Left ventricle myocardium superior (tissue), 1 donor: Measurements from ENCODE around the gene SPINT2. TPM values are rescaled to one million over a fixed set of nuclear protein-coding genes. Genes with fewer than 3 reads are reported as not detected.
"Not testable (repeated sequence)": the region's sequence is repeated elsewhere in the genome, so short reads cannot be mapped to it uniquely, and the experiment has no call there.

Source experiments
- ATAC-seq: fragments of 200-7000 bp; cut with Tn5 transposase; one replicate; pipeline ENCODE4 v1.9.1; 2020; ENCODE audit warnings: mild to moderate bottlenecking, moderate library complexity
- DNase-seq: peaks from one replicate; pipeline ENCODE4 v3.0.0-alpha.2; 2020
- intact Hi-C: fragments of 100-400 bp; cut with micrococcal nuclease; formaldehyde crosslinking; loops from one replicate; pipeline ENCODE4 v1.11.0; 2022
- total RNA-seq: library from RNA; stranded (reverse); fragmentation: NEBNext Ultra II Directional; extraction: Animal tissue kit (Norgen Biotek cat#: 25700); gene quantifications from one replicate; pipeline ENCODE4 v1.2.1, GENCODE V29; 2021
- donor health status: DM: no; HTN: yes; CAD: no; lungs with severe emphysema.

SPINT2 gene
- total RNA-seq, 1 donor from 2014 or later: 9.9 TPM

DNA sequence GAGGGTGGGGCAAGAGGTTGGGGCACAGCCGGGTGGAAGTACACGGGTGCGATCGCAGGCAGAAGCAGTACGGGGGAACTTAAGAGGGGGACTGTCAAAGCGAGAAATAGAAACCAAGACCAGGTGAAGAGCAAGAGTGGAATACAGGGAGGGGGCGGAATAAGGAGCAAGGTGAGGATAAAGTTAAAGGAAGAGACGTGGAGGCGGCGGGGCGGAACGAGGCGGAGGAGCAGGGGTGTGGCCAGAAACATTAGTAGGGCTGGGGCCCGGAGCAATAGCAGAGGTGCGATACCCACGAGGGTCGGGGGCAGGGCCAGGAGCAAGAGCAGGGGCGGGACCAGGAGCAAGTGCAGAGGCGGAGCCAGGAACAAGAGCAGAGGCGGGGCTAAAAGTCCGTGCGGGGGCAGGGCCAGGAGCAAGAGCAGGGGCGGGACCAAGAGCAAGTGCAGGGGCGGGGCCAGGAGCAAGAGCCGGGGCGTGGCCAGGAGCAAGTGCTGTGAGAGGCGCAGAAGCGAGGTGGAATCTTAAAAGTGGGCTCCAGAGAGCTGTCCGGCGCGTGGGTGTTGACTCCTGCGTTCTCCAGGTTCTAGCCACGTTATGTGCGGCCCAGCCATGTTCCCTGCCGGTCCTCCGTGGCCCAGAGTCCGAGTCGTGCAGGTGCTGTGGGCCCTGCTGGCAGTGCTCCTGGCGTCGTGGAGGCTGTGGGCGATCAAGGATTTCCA lies 72.4 kb downstream of the SPINT2 start:
- intact Hi-C loops: no loop called here
- ATAC-seq (peak; percentile 82), DNase-seq (peak; percentile 96)

DNA sequence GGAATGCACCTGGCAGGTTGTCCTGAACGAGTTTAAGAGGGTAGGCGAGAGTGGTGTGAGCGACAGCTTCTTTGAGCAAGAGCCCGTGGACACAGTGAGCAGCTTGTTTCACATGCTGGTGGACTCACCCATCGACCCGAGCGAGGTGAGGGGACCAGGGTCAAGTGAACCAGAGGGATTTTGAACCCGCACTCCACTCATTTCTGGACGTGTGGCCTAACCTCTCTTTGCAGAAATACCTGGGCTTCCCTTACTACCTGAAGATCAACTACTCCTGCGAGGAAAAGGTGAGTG lies 72.9 kb downstream of the SPINT2 start:
- intact Hi-C loops: no loop called here
- ATAC-seq: no peak

DNA sequence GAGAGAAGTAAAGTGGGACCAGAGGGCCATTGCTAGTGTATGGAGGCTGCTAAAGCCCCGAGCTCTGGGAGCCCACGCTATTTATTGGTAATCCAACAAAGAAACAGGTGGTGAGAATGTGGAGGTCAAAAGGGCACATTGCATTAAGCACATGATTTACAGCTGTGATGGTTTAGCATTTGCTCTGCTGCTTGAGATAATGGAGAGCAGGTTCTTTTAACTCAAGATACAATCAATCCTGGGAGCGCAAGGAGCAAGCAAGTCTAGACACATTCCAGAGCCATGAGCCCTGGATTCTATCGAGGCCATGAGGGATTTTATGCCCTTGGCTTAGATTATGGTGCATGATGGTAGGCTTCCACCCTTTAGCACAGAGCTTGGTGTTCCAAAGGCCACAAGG lies 74.6 kb downstream of the SPINT2 start:
- ATAC-seq, intact Hi-C loops, DNase-seq: not testable (repeated sequence)

More for the DNA sequence above, 72.9 kb downstream of the SPINT2 start:
- no peak for DNase-seq

DNA sequence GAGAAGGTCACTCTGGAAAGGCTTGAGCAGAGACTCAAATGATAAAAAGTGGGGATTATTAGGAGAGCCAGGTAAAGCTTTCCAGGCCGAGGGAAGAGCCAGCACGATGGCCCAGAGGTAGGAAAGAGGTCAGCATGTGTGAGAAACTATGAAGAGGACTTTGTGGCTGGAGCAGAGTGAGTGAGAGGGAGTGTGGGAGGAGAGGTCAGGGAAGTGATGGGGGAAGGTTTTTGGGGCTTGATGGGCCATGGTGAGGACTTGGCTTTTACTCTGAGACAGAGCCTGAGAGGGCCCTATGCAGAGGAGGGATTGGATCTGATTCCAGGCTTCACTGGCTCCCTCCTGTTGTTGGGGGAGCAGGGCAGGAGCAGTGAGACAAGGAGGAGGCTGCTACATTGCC lies 76.6 kb downstream of the SPINT2 start:
- DNase-seq (no peak), ATAC-seq (no peak)
- intact Hi-C loops: no loop called here

Other genes with a start within 250 kb of the SPINT2 start
- gene DPF1, start 40.4 kb upstream of the SPINT2 start, total RNA-seq: 0.40 TPM
- gene PPP1R14A, start 8.2 kb upstream of the SPINT2 start, total RNA-seq: 27.6 TPM
- gene C19orf33, start 39.7 kb downstream of the SPINT2 start, total RNA-seq: 1.5 TPM
- 33.8 TPM for gene YIF1B, start 51.4 kb downstream of the SPINT2 start, total RNA-seq
- gene KCNK6, start 55.3 kb downstream of the SPINT2 start, total RNA-seq: 5.5 TPM
- 1.2 TPM for gene CATSPERG, start 71.3 kb downstream of the SPINT2 start, total RNA-seq
- 306 TPM for gene PSMD8, start 110.0 kb downstream of the SPINT2 start, total RNA-seq
- 0.15 TPM for gene GGN, start 123.5 kb downstream of the SPINT2 start, total RNA-seq
- 0.10 TPM for gene SPRED3, start 124.1 kb downstream of the SPINT2 start, total RNA-seq
- gene FAM98C, start 138.5 kb downstream of the SPINT2 start, total RNA-seq: 11.9 TPM
- 1.2 TPM for gene RASGRP4, start 161.6 kb downstream of the SPINT2 start, total RNA-seq
- gene RYR1, start 169.1 kb downstream of the SPINT2 start, total RNA-seq: 1.1 TPM